GM18507 (cell line): ENCODE data around the gene C13orf46.
"Not testable (repeated sequence)": the region's sequence is repeated elsewhere in the genome, so short reads cannot be mapped to it uniquely, and the experiment has no call there.

Experiments used
- DNase-seq: peaks from one replicate; pipeline ENCODE4 v3.0.0; 2011; ENCODE audit warnings: low read depth; ENCODE audit not compliant: insufficient read length; ENCODE audit errors: extremely low spot score
- FAIRE-seq: peaks from 2 replicates; lab custom pipeline; 2011; peaks lifted over from hg19 to GRCh38; lab: Jason Lieb, UNC

C13orf46 gene

DNA sequence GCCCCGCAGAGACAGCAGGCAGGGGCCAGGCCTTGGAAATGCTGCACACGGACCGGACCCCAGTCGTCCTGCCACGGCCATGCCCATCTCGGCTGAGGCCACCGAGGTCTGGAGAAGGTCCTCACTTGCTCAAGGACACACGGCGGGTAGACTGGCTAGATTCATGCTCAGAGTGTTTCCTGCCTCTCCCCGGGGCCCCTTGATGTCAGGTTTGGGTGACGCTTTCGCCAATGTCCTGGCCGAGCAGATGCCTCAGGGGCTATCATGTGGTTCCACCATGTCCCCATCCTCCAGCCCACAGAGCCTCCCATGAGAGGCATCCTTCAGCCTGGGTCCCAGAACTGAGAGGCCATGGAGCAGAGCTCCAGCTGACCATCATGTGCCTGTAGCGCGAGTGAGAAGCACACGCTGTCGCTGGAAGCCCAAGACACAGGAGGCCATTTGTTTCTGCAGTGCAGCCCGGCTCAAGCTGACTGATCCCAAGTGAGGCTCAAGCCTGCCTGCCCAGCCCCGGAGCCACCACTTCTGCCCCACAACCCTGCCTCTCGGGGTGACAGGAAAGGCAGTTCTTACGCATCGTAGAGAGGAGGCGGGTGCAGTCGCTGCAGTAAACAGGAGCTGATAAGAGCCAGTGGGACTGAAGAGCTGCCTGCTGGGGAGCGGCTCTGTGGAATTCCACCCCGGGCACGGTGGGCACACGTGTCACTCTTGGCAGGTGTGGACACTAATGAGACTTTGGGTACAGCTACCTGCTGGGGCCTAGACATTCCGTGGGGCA lies 56.1 kb downstream of the C13orf46 start:
- DNase-seq (no peak), FAIRE-seq (no peak)

GRCh38 chr13:113917096-113917495 lies 56.8 kb downstream of the C13orf46 start:
- FAIRE-seq (no peak), DNase-seq (no peak)

DNA sequence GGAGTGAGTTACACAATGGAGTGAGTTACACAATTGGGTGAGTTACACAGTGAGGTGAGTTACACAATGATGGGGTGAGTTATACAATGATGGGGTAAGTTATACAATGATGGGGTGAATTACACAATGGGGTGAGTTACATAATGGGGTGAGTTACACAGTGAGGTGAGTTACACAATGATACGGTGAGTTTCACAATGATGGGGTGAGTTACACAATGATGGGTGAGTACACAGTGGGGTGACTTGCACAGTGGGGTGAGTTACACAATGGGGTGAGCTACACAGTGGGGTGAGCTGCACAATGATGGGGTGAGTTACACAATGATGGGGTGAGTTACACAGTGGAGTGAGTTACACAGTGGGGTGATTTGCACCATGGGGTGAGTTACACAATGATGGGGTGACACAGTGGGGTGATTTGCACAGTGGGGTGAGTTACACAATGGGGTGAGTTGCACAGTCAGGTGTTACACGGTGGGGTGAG lies 57.5 kb downstream of the C13orf46 start:
- no peak for DNase-seq

DNA sequence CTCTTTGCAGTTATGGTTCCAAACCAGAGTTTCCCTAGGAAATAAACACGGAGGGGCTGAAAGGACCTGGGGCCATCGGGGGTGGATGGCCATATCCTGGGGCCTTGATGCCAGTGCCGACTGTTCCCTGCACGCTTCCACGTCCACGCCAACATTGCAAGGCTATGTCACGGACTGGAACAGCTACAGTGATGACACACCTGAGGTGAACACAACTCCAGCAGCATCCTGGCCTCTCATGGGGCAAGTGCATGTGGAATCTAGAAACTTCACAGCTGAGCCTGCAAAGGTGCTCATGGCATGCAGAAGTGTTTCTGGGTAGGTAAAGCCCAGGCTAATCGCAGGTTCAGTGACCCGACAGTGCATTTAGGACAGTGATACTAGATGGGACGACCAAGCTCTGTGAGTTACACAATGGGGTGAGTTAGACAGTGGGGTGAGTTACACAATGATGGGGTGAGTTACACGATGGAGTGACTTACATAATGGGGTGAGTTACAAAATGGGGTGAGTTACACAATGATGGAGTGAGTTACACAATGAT lies 58.0 kb downstream of the C13orf46 start:
- no peak for DNase-seq
- FAIRE-seq: no peak

More for the DNA sequence above, 57.5 kb downstream of the C13orf46 start:
- FAIRE-seq: no peak

GRCh38 chr13:113915012-113915763 lies 58.7 kb downstream of the C13orf46 start:
- FAIRE-seq (no peak), DNase-seq (no peak)

DNA sequence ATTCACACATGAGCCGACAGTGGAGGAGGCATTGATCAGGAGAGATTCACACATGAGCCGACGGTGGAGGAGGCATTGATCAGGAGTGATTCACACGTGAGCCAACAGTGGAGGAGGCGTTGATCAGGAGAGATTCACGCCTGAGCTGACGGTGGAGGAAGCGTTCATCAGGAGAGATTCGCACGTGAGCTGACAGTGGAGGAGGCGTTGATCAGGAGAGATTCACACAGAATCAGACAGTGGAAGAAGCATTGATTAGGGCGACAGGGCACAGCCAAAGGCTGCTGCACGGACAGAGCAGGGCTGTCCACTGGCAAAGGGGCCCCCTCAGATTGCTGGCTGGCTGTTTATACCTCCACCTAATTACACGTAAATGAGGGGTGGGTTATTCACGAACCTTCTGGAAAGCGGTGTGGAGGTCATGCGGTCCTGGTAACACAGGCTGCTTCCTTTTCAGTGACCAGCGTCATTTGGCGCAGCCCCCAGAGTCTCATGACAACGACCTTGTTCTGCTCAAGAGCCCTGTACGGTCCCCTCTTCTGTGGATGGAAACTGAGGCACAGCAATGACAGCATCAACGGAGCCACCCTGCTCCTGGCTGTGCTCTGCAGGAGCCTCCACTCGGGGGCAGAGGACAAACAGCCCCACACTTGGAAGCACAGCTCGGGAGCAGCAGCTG lies 59.4 kb downstream of the C13orf46 start:
- DNase-seq (no peak), FAIRE-seq (no peak)

DNA sequence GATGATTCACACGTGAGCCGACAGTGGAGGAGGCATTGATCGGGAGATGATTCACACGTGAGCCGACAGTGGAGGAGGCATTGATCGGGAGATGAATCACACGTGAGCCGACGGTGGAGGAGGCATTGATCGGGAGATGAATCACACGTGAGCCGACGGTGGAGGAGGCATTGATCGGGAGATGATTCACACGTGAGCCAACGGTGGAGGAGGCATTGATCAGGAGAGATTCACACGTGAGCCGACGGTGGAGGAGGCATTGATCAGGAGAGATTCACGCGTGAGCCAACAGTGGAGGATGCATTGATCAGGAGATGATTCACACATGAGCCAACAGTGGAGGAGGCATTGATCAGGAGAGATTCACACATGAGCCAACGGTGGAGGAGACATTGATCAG lies 60.0 kb downstream of the C13orf46 start:
- FAIRE-seq, DNase-seq: not testable (repeated sequence)

DNA sequence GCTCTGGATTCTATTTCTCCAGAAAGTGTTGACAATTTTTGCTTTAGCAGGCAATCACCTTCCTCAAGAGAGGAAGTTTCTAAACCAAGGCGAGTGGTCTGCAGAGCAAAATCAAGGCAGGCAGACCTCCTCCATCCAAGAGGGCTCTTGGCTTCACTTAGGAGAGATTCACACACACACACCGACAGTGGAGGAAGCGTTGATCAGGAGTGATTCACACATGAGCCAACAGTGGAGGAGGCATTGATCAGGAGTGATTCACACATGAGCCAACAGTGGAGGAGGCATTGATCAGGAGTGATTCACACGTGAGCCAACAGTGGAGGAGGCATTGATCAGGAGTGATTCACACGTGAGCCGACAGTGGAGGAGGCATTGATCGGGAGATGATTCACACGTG lies 60.5 kb downstream of the C13orf46 start:
- not testable (repeated sequence) for FAIRE-seq, DNase-seq

- DNase-seq: no peak
- FAIRE-seq: no peak
Measured at GRCh38 chr13:113912596-113912995, 61.3 kb downstream of the C13orf46 start.

- DNase-seq (no peak), FAIRE-seq (no peak)
Measured at GRCh38 chr13:113907635-113908617, 66.0 kb downstream of the C13orf46 start.

DNA sequence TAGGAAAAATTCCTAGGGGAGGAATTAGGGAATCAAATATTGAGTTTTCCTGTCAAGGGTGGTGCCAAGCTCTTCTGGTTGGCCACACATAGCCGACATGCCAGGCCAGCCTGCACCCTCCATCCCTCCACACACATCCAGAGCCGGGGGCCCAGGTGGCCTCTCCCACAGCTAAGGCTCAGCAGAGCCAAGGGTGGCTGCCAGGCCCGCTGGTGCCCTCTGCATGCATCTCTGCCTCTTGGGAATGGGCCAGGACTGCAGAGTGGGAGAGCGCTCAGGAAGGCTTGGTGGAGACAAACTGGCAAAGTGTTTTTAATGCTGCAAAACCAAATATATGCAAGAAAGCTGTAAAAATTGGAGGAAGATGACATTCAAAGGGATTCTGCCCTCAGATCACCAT lies 67.3 kb downstream of the C13orf46 start:
- DNase-seq (no peak), FAIRE-seq (no peak)

DNA sequence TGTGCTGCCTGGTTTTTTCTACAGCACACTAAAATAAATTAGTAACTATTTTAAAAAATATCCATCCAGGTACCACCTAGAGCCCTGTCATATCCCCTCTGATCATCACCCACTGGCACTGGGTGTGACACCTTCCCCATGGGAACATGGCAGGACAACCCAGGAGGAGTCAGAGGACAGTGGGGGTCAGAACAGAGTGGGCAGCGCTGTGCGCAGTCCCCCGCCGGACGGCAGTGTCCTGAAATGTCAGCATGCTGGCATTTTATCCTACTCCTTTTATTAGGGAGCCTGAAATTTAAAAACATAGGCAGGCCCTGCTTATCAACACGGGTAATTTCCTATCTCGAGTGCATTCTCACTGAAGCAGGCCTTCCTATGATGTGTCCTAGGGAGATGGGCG lies 67.9 kb downstream of the C13orf46 start:
- FAIRE-seq: no peak
- no peak for DNase-seq

- no peak for DNase-seq
Measured at GRCh38 chr13:113905018-113905417, 68.9 kb downstream of the C13orf46 start.

DNA sequence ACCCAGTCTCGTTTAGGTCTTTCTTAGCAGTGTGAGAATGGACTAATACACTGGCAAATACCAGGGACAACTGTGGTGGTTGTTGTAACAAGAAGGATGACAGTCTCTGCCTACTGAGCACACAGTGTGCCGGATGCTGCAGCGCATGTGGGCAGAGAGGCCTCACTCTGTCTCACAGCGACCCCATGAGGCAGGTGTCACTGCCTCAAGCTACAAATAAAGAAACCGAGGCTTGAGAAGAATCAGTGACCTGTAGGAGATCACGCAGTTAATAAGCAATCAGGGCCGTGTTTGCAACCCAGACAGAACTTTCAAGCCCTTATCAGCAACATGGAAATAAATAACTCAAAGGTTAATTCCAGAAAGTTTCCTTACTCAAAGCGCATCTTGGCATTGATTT lies 69.5 kb downstream of the C13orf46 start:
- no peak for DNase-seq

More at GRCh38 chr13:113905018-113905417, 68.9 kb downstream of the C13orf46 start:
- FAIRE-seq: no peak

GRCh38 chr13:113903912-113904311 lies 70.0 kb downstream of the C13orf46 start:
- no peak for FAIRE-seq

More for the DNA sequence above, 69.5 kb downstream of the C13orf46 start:
- FAIRE-seq: no peak

More at GRCh38 chr13:113903912-113904311, 70.0 kb downstream of the C13orf46 start:
- DNase-seq: no peak
